HG02763 (cell line): Measurements from ENCODE around the gene GAB2.

ENCODE experiments used
- ATAC-seq: cut with Tn5 transposase; IDR thresholded peaks from one replicate; pipeline ENCODE4 v1.9.1; 2021; ENCODE audit warnings: mild to moderate bottlenecking, moderate library complexity; ENCODE audit not compliant: unreplicated experiment

GAB2 gene

DNA sequence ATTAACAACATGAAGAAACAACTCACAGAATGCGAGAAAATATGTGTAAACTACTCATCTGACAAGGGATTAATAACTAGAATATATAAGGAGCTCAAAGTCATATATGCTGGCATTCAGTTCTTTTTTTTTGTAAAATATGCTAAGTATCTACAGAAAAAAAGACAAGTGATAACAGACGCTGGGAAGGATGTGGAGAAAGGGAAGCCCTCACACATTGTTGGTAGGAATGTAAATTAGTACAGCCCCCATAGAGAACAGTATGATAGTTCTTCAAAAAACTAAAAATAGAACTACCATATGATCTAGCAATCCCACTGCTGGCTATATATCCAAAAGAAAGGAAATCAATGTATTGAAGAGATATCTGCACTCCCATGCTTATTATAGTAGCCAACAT lies 13.8 kb downstream of the GAB2 start:
- ATAC-seq = no peak

DNA sequence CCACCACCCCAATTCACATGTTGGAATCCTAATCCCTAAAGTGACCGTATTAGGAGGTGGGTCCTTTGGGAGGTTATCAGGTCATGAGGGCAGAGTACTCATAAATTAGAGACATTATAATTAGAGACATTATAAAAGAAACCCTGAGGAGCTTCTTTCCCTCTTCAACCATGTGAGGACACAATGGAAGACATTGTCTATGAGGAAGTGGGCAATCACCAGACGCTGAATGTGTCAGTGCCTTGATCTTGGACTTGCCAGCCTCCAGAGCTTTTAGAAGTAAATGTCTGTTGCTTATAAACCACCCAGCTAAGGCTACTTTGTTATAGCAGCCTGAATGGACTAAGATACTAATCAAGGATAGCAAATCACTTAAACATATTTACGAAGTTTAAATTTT lies 14.8 kb downstream of the GAB2 start:
- no peak for ATAC-seq

- ATAC-seq = no peak
These were observed 16.9 kb downstream of the GAB2 start for GRCh38 chr11:78400702-78401101.

- ATAC-seq = no peak
These were observed 17.5 kb downstream of the GAB2 start for GRCh38 chr11:78400116-78400515.

- ATAC-seq = no peak
These were observed 18.5 kb downstream of the GAB2 start for GRCh38 chr11:78399136-78399535.

GRCh38 chr11:78398715-78399114 lies 18.9 kb downstream of the GAB2 start:
- ATAC-seq = no peak

DNA sequence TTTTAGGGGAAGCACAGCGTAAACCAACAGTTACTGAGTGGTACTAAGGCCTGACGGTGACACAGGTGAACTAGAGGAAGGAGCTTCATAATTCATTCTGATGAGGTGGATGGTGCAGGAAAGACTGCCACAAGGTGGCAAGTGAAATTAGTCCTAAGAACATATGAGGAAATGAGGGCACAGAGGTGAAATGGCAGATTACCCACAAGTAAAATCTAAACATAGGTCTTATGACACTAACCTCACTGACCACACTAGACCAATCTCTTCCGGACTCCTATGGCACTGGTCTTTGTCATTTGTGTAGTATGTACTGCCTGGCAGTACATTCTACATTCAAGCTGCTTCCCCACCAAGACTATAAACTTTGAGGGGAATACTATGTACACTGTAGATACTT lies 20.2 kb downstream of the GAB2 start:
- no peak for ATAC-seq

DNA sequence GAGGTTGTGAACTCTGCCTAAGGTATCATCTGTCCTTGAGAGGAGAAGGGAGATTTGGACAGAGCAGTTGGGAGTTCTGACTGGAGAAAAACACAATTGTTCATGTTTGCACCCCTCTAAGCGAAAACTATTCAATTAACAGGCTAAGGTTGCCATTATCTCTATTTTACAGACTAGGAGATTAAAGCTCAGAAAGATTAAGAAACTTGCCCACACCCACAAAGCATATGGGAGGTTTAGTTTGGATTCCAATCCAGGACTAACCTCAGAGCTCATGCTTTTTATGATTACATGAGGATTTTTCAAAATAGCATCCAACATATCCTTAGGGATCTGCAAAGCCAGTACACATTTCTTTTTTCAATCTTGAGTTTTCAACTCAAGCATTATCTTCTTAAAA lies 22.0 kb downstream of the GAB2 start:
- ATAC-seq = no peak

- ATAC-seq = no peak
These were observed 24.8 kb downstream of the GAB2 start for GRCh38 chr11:78392854-78393253.

GRCh38 chr11:78391424-78391823 lies 26.2 kb downstream of the GAB2 start:
- ATAC-seq = no peak

- no peak for ATAC-seq
These were observed 26.8 kb downstream of the GAB2 start for GRCh38 chr11:78390809-78391208.

- no peak for ATAC-seq
These were observed 31.2 kb downstream of the GAB2 start for GRCh38 chr11:78386215-78386941.

- no peak for ATAC-seq
These were observed 32.4 kb downstream of the GAB2 start for GRCh38 chr11:78385205-78385604.

GRCh38 chr11:78384231-78384630 lies 33.4 kb downstream of the GAB2 start:
- no peak for ATAC-seq

DNA sequence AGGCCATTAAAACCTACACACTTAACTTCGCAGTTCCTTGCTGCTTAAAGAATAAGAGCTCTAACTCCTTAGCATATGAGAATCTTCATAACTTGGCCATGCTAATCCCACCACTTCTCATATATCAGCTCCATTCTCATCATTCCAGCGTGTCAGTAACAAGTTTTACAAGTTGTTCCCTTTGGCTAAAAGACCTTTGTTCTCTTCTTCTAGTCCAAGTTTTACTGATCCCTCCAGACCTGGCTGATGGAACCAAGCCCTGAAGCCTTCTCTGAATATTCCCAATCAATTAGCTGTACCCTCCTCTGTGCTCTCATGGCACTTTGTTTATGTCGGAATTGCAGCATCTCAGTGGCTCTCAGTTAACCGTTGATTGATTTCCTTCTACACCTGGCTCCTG lies 35.8 kb downstream of the GAB2 start:
- ATAC-seq = no peak

GRCh38 chr11:78380615-78381051 lies 37.0 kb downstream of the GAB2 start:
- no peak for ATAC-seq

- ATAC-seq = no peak
These were observed 38.5 kb downstream of the GAB2 start for GRCh38 chr11:78379039-78379670.

DNA sequence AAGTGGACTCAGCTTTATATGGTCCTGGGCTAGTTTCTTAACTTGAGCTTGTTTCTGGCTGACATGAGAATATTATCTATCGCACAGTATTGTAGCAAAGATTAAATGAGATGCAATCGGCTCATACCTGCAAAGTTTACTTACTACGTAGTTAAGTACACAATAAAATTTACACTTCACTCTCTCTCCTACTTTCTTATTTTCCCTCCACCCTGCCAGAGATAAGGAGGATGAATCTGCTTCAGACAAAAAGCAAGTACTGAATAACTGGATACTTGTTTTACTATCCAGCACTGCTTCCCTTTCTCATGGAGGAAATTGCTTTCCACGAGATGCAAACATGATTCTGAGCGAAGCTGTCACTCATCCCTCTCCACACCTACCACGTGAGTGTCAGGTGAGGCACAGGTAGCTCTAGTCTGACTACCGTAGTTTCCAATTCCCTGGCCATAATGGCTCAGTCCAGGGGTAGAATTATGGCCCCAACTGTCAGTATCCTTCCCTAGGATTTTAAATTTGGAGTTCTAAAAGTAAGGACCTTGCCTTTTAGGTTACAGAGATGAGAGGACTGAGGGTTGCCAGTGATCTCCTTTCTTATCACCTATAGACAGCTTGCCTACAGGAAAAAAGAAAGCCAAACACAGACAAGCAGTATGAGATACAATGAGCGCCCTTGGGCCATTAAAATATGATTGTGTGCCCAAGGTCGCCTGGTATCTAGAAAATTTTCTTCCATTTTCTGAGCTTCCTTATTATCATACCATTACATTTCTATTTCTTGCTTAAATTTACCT lies 39.8 kb downstream of the GAB2 start:
- no peak for ATAC-seq

GRCh38 chr11:78376858-78377257 lies 40.8 kb downstream of the GAB2 start:
- ATAC-seq = no peak

- ATAC-seq = no peak
These were observed 42.7 kb downstream of the GAB2 start for GRCh38 chr11:78374917-78375316.

- ATAC-seq = no peak
These were observed 43.9 kb downstream of the GAB2 start for GRCh38 chr11:78373689-78374088.
